ENCODE measurements around the gene CFAP46.

DNA sequence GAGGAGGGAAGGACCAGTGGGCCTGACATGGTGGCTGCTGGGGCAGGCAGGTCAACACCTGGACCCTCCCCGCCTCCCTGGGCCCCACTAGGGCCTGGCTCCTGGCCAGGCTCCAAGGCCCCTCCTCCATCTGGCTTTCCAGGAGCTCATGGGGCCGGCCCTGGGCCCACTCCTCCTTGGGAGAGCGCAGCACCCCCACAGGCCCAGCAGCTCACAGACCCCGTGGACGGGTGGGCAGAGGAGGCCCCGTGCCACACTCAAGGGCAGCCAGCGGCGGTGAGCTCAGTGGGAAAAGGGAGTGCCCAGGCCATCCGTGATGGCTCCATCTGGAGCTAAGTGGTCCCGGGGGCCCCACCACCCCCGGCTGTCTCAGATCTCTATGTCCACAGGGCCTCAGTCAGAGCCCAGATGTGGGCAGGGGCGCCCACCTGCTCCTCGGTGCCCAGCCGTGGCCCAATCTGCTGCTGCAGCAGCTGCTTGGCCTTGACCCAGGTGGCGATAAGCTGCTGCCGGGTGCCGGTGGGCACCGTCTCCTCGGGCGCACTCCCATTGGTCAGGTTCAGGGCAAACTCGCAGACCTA, 32.8 kb downstream of the CFAP46 start:
- TF ChIP-seq, protein P1, sequence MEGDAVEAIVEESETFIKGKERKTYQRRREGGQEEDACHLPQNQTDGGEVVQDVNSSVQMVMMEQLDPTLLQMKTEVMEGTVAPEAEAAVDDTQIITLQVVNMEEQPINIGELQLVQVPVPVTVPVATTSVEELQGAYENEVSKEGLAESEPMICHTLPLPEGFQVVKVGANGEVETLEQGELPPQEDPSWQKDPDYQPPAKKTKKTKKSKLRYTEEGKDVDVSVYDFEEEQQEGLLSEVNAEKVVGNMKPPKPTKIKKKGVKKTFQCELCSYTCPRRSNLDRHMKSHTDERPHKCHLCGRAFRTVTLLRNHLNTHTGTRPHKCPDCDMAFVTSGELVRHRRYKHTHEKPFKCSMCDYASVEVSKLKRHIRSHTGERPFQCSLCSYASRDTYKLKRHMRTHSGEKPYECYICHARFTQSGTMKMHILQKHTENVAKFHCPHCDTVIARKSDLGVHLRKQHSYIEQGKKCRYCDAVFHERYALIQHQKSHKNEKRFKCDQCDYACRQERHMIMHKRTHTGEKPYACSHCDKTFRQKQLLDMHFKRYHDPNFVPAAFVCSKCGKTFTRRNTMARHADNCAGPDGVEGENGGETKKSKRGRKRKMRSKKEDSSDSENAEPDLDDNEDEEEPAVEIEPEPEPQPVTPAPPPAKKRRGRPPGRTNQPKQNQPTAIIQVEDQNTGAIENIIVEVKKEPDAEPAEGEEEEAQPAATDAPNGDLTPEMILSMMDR (conservative IDR thresholded peaks at IDR 0.05; ENCODE audit: low read length) = no peak
- no peak for TF ChIP-seq EZH2phosphoT487 (IDR thresholded peaks at IDR 0.05; ENCODE audit: borderline replicate concordance, low read depth, low read length)
